Lung (tissue), 12 donors: ENCODE measurements around the gene PHOX2A. TPM values are rescaled to one million over a fixed set of nuclear protein-coding genes. Genes with fewer than 3 reads are reported as not detected.

ENCODE experiments used
- ATAC-seq: fragments of 200-7000 bp; cut with Tn5 transposase; one replicate; pipeline ENCODE4 v1.9.1; 2020; ENCODE audit warnings: moderate number of reproducible peaks; ENCODE audit not compliant: insufficient read depth, low FRiP score
- DNase-seq, 3 donors: peaks; one replicate each; pipeline ENCODE4 v3.0.0-alpha.2; 2013 to 2017
- H3K27ac ChIP-seq, 2 donors: one replicate each; pipeline ENCODE4 v1.5.1; 2013; ENCODE audit warnings: mild to moderate bottlenecking in 2 of 2, moderate library complexity in 2 of 2, control low read depth in 1 of 2, inconsistent platforms in 1 of 2, low read depth in 1 of 2, low read length in 1 of 2
- H3K27me3 ChIP-seq, 3 donors: one replicate each; pipeline ENCODE4 v1.5.1; 2013; ENCODE audit warnings: low read length in 2 of 3; ENCODE audit not compliant: control insufficient read depth in 3 of 3, insufficient read depth in 3 of 3
- H3K36me3 ChIP-seq, 4 donors: one replicate each; pipeline ENCODE4 v1.5.1; 2013; ENCODE audit warnings: low read length in 4 of 4, mild to moderate bottlenecking in 1 of 4, moderate library complexity in 1 of 4; ENCODE audit not compliant: control insufficient read depth in 4 of 4, insufficient read depth in 4 of 4
- H3K4me1 ChIP-seq, 5 donors: one replicate each; pipeline ENCODE4 v1.5.1; 2013; ENCODE audit warnings: low read length in 5 of 5, mild to moderate bottlenecking in 2 of 5, moderate library complexity in 1 of 5; ENCODE audit not compliant: control insufficient read depth in 5 of 5, insufficient read depth in 5 of 5
- H3K4me3 ChIP-seq: one replicate; pipeline ENCODE4 v1.5.1; 2013; ENCODE audit warnings: mild to moderate bottlenecking, control low read depth, moderate library complexity
- H3K9ac ChIP-seq, 2 donors: one replicate each; pipeline ENCODE4 v1.5.1; 2013; ENCODE audit warnings: low read length in 2 of 2, control low read depth in 1 of 2; ENCODE audit not compliant: insufficient read depth in 1 of 2
- H3K9me3 ChIP-seq, 4 donors: one replicate each; pipeline ENCODE4 v1.5.1; 2013; ENCODE audit warnings: low read length in 3 of 4, mild to moderate bottlenecking in 1 of 4, moderate library complexity in 1 of 4; ENCODE audit not compliant: control insufficient read depth in 4 of 4, insufficient read depth in 3 of 4
- WGBS, 2 donors: extraction: QIAGEN DNeasy Blood & Tissue Kit; methylation state at CpG; one replicate each; pipeline ENCODE4 v1.1.7; 2013; 5-methylcytosine and 5-hydroxymethylcytosine counted together
- polyA plus RNA-seq, 2 donors: library from polyadenylated mRNA; stranded (reverse); fragments of 200-250 nt; gene quantifications; one replicate each; pipeline ENCODE4 v1.2.1, GENCODE V29; 2013
- total RNA-seq, 2 donors: library from RNA; depleted of rRNA in 1 of 2; stranded (reverse); fragments of >200 nt in 1 of 2; gene quantifications; one replicate each; pipeline ENCODE4 v1.2.1, GENCODE V29; 2014 to 2021
- TF ChIP-seq, protein P1 (sequence below): IDR thresholded peaks from 2 replicates; pipeline ENCODE4 v1.5.1; 2012; ENCODE audit warnings: mild to moderate bottlenecking; ENCODE audit errors: control extremely low read depth, extremely low read depth
- donor health status: control.
- donor health status: control.
- donor health status: Bipolar disorder and iron deficiency.
- donor health status: healthy.
- donor health status: DM: yes; HTN: yes; CAD: no.

The PHOX2A gene
- total and polyA plus RNA-seq, 4 donors, result not detected

DNA sequence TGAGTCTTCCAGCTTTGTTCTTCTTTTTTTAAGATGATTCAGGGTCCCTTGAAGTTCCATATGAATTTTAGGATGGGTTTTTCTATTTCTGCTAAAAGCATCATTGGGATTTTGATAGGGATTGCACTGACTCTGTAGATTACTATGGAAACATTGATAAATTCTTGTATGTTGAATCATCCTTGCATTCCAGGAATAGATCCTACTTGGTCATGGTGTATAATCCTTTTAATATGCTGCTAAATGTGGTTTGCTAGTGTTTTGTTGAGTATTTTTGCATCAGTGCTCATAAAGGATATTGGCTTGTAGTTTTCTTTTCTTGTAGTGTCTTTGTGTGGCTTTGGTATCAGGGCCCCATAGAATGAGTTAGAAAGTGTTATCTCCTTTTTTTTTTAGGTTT is 34.9 kb upstream of the PHOX2A start:
- Histone ChIP-seq H3K9ac (no peak overlapping the region), H3K4me3 (no peak overlapping the region), H3K4me1 (no peaks in the 10 kb centered on the region), H3K27ac (no peak overlapping the region), H3K27me3 (no peaks in the 10 kb centered on the region), H3K9me3 (peaks cover 0 to 2% (median 0%) of the 10 kb centered on the region in 4 donors), H3K36me3 (no peaks in the 10 kb centered on the region)
- ATAC-seq (no peak), DNase-seq (no peak)
- TF ChIP-seq, protein P1, sequence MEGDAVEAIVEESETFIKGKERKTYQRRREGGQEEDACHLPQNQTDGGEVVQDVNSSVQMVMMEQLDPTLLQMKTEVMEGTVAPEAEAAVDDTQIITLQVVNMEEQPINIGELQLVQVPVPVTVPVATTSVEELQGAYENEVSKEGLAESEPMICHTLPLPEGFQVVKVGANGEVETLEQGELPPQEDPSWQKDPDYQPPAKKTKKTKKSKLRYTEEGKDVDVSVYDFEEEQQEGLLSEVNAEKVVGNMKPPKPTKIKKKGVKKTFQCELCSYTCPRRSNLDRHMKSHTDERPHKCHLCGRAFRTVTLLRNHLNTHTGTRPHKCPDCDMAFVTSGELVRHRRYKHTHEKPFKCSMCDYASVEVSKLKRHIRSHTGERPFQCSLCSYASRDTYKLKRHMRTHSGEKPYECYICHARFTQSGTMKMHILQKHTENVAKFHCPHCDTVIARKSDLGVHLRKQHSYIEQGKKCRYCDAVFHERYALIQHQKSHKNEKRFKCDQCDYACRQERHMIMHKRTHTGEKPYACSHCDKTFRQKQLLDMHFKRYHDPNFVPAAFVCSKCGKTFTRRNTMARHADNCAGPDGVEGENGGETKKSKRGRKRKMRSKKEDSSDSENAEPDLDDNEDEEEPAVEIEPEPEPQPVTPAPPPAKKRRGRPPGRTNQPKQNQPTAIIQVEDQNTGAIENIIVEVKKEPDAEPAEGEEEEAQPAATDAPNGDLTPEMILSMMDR, result no peak

DNA sequence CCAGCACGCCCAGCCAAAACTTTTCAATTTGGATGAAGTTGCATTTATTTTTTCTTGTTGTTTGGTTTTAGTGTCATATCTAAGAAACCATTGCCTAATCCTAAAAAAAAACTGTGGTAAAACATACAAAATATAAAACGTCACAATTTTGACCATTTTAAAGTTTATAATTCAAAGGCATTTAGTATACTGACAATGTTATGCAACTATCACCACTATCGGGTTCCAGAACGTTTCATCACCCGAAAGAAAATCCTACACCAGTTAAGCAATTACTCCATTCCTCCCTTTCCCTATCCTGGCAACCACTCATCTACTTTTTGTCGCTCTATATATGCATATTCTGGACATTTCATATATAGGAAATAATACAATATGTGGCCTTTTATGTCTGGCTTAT is 30.5 kb upstream of the PHOX2A start:
- Histone ChIP-seq H3K4me1 (no peaks in the 10 kb centered on the region), H3K9me3 (no peaks in the 10 kb centered on the region), H3K27me3 (no peaks in the 10 kb centered on the region), H3K9ac (no peak overlapping the region), H3K36me3 (no peaks in the 10 kb centered on the region), H3K27ac (no peak overlapping the region), H3K4me3 (no peak overlapping the region)
- peak in 1 of 3 donors; percentile 6 for DNase-seq
- WGBS, 2 donors, result 54 to 73% methylated on average over 6 of the region's 6 CpGs
- TF ChIP-seq, protein P1, result no peak
- no peak for ATAC-seq

DNA sequence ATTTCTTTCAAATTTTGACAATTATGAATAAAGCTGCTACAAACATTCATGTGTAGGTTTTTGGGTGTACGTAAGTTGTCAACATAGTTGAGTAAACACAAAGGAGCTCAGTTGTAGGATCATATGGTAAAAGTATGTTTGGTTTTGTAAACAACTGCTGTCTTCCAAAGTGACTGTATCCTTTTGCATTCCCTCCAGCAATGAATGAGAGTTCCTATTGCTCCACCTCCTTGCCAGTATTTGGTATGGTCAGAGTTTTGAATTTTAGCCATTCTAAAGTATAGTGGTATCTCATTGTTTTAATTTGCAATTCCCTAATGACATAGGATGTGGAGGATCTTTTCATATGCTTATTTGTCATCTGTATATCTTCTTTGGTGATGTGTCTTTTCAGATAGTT is 28.0 kb upstream of the PHOX2A start:
- no peak for ATAC-seq
- 73 to 88% methylated on average over 1 of the region's 1 CpG for WGBS, 2 donors
- H3K27ac ChIP-seq, result no peak overlapping the region

More for the DNA sequence above, 28.0 kb upstream of the PHOX2A start:
- peaks cover 0 to 2% (median 0%) of the 10 kb centered on the region in 3 donors for H3K27me3 ChIP-seq
- no peak overlapping the region for H3K9ac ChIP-seq
- TF ChIP-seq, protein P1, result no peak
- no peak overlapping the region for H3K4me3 ChIP-seq
- H3K9me3 ChIP-seq, result no peaks in the 10 kb centered on the region
- no peak for DNase-seq
- H3K36me3 ChIP-seq, result no peaks in the 10 kb centered on the region
- no peaks in the 10 kb centered on the region for H3K4me1 ChIP-seq
